GM15510 (cell line): ENCODE data around the gene RGMB.

Source experiments
- POLR2A ChIP-seq: IDR thresholded peaks from 3 replicates; pipeline ENCODE4 v1.6.1; 2011; ENCODE audit warnings: borderline replicate concordance; ENCODE audit not compliant: insufficient read length; ENCODE audit errors: extremely low read depth

Gene RGMB

GRCh38 chr5:98767581-98767980 is 5.9 kb upstream of the RGMB start:
- no peak for TF ChIP-seq POLR2A

- TF ChIP-seq POLR2A, result no peak
Observed at GRCh38 chr5:98768160-98768959, 5.1 kb upstream of the RGMB start.

- TF ChIP-seq POLR2A, result no peak
Observed at GRCh38 chr5:98768960-98769209, 4.6 kb upstream of the RGMB start.

- no peak for TF ChIP-seq POLR2A
Observed at GRCh38 chr5:98769210-98769958, 4.1 kb upstream of the RGMB start.

DNA sequence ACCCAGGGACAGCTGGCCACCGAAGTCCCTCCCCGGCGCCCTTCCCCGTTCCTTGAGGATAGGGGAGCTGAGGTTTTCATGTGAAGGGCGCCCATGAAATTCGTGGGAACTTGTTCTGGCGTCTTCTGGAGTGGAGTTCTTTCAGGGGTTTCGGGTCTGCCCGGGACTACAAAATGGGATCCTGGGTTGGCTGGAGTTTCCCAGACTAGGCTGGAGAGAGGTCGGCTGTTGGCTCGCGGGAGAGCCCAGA is 3.6 kb upstream of the RGMB start:
- TF ChIP-seq POLR2A, result no peak

GRCh38 chr5:98770209-98770910 is 3.1 kb upstream of the RGMB start:
- TF ChIP-seq POLR2A, result no peak

DNA sequence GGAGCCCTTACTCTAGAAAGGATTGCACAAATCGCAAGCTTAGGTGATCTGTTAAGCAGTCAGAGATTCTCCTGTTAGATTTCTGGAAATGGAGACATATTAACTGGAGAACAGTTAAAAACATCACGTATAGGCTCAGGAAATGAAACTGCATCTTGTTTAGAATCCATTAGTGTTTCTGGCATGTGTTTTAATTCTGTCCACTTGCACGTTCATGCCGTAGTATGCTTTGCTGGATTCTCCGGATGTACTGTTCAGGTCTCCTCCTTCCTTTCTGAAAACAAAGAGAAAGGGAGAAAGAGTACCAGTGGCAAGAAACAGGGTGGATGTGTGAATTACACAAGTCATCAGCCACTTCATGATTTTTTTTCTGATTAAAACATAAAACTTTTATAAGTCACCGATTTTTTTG is 2.5 kb upstream of the RGMB start:
- TF ChIP-seq POLR2A, result no peak

GRCh38 chr5:98771382-98772109 is 1.9 kb upstream of the RGMB start:
- no peak for TF ChIP-seq POLR2A

DNA sequence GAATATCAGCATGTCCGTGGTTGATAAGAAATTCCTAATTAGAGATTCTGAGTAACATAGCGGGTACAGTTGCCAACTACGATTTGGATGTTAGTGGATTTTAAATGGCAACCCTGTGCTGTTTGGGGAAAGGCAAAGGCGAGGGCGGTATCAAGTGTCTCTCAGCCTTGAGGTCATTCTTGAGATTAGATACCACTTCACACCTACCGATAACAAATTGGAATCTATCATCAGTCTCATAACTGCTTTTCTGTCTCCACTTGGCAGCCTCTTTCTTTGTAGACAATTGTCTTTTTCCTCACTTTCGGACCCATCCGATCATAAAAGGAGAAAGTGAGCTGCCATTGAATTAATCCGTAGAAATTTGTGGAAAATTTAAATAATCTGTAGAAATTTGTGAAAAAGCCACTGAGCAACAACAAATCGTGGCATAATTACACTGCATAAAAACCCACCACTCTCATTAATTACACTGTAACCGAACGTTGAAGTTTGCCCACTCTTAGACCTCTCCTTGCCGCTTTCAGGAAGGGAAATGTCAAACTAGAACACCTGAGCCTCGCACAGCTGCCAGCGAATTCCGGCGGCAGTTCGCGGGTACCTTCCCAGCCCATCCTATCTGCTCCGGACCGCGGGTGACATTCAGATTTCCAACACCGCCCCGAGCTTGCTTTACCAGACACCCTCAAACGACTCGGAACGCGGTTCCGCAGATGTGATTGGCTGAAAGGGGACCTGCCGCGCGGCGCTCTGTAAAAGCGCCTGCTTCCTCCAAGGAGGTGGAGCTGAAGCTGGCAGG is 849 bp upstream of the RGMB start:
- no peak for TF ChIP-seq POLR2A

GRCh38 chr5:98773214-98773463 is 324 bp upstream of the RGMB start:
- no peak for TF ChIP-seq POLR2A

DNA sequence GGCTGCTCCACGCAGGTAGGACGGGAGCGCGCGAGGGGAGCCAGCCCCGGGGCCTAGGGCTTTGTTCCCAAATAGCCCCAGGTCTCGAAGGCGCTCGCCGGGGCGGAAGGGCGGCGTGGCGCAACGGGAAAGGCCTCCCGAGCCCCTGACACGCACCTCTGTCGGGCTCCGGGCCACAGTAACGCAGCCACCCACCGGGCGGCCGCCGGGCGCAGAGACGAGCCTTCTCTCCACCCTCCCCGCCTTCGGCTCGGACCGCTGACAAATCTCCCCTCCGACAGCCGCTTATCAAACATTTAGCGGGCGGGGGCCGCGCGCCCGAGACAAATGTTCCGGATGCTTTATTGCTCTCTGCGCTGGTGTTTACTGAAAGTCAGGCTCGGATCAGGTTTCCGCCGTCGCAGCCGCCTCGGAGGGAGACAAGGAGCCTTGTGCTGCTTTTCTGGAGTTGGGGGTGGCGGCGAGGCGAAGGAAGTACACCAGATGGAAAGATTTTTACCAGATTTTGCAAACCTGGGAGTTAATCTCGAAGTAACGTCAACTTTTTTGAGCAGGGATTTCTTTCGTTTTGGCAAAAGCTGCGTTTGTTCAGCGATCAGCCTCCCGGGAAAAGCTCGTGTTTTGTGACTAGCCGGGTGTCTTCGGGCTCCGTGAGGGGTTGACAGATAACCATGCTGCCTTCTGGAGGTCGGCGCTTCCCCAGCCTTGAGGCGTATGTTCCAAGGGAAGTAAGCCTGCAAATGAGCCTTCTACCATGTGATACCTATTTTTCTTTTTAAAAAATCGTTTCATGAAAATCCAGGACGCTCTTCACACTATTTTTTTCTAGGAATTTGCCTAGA is 950 bp downstream of the RGMB start:
- TF ChIP-seq POLR2A, result no peak

GRCh38 chr5:98775246-98776065 is 2.0 kb downstream of the RGMB start:
- no peak for TF ChIP-seq POLR2A

DNA sequence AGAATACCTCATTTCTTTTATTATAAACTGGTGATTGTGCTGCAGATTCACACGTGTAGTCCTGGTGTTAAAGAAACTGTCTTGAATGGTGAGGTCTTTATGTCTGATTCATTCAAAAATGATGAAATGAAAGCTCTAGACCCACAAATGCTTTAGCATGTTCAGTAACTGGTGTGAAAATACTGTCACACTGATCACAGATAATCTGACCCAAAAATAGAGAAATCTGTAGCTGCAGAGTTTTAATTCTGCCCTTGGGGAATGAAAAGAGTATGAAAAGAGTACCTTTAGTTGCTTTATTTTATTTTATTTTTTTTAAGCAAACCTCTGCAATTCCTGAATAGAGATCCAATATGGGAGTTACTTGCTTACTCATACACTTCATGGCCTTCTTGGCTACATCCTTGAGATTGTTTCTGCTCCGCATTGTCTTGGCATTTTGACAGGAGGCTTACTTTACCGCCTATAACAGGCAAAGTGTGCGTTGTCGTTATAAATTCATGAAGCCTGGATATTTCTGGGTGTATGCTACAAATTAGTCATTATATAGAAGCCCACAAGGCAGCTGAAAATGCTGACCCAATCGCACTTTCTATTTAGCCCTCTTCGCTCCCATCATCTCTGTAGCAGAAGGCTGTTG is 2.7 kb downstream of the RGMB start:
- no peak for TF ChIP-seq POLR2A

GRCh38 chr5:98777295-98777694 is 3.8 kb downstream of the RGMB start:
- no peak for TF ChIP-seq POLR2A
